NCI-H446 treated with DMSO at 0.1 percent for 48 hours (cell line): Measurements from ENCODE around the gene BGN.

Source experiments
- DNase-seq: peaks from one replicate; lab custom pipeline; 2025; lab: John Stamatoyannopoulos, UW

The BGN gene

DNA sequence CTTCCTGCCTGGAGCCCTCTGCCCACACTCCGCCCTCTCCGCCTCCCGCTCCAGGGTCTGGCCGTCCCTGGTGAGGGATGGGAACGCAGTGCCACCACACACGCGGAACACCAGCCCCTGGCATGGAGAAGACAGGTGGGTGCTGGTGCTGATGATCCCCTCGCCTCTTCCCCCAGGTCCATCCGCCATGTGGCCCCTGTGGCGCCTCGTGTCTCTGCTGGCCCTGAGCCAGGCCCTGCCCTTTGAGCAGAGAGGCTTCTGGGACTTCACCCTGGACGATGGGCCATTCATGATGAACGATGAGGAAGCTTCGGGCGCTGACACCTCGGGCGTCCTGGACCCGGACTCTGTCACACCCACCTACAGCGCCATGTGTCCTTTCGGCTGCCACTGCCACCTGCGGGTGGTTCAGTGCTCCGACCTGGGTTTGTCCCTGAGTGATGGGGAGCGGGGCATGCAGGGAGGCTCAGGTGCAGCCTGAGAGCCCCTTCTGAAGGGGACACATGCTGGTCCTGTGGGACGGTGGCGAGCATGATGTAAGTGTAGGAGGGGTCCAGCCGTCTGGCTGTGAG, 9.8 kb downstream of the BGN start:
- no peak for DNase-seq

DNA sequence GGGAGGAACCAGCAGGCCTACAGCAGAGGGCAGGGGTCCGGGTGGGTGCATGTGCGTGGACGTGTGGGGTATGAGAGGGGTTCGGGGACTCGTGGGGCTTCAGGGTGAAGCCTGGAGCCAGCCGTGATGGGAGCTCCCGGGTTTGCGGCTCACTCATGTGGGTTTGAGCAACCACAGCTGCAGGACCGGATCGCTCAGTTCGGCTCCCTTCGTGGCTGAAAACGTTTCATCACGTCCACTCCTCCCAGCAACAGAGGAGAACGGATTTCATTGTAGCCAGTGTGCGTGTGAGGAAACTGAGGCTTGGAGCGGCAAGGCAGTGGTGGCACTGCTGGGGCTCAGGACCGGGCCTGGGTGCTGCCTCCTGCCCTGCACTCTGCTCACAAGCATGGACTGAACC, 10.6 kb downstream of the BGN start:
- no peak for DNase-seq

- DNase-seq = peak; percentile 57
Measured at GRCh38 chrX:153507484-153508178, 12.9 kb downstream of the BGN start.

DNA sequence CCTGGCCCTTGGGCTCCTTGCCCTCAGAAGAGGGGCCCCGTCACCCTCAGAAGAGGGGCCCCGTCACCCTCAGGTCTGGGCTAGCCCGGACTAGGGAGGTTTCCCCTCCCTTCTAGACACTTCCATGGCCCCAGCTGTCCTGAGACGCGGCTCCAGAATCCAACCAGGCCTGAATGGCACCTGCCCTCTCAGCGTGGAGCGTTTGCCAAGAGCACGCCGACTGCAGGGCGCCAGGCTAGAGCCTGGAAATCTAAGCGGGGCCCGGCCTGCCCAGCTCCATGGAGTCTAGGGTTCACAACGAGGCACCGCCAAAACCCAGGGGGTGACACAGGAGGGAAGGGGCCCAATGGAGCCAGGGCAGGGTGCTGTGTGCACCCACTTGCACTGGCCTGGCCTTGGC, 14.8 kb downstream of the BGN start:
- DNase-seq = no peak

DNA sequence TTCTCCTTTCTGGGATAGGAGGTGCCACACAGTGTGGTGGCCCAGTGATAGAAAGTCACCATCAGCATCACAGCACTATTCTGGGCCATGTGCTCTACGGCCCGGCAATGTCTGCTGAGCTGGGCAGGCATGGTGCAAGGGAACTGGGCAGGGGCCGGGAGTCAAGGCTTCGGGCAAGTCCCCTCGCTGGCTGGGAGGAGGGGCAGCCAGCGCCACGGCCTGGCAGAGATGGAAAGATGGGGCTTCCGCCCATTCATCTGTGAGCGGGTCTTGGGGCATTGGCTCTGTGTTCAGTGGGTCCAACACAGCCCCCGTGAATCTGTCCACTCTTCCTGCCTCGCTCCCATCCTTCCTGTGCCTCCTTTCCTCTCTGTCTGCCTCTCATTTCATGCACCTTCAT, 15.6 kb downstream of the BGN start:
- no peak for DNase-seq

DNA sequence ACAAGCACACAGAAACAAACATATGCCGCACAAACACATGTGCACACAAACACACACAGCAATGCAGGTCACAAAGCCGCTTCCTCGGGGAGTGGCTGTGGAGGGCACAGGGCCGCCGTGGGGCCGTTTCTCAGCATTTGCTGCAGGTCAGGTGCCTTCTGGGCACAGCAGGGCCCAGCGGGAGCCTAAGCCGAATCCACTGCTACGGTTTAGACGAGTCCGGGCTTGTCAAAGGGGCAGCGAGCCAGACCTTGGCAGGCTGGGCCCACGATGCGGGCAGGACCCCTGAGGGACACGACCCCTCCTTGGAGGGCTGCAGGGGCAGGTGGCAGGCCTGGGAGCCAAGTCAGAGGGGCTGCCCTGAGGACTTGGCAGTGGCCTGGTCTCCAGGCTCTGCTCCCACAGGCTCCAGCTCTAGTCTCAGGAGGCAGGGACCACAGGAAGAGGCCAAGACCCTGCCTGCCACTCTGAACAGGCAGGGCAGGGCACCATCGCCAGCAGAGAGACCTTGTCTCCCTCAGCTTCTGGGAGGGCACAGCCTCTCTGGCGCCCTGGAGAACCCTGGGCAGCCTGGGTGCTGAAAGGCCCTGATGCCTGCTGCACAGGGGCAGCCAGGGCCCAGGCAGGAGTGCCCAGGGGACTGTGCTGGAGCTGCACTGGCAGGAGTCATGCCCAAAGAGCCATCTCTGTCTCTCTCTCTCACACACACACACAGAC, 17.2 kb downstream of the BGN start:
- DNase-seq = peak; percentile 43

DNA sequence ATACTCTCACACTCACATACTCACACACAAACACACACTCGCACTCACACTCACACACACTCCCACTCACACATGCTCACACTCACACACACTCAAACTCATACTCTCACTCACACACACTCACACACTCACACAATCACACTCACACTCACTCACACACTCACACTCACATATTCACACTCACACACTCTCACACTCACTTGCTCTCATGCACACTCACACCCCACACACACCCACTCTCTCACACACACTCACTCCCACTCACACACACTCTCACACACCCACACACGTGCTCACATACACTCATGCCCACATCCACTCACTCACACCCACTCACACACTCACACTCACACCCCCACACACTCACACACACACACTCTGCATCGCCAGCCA, 17.7 kb downstream of the BGN start:
- DNase-seq = no peak

DNA sequence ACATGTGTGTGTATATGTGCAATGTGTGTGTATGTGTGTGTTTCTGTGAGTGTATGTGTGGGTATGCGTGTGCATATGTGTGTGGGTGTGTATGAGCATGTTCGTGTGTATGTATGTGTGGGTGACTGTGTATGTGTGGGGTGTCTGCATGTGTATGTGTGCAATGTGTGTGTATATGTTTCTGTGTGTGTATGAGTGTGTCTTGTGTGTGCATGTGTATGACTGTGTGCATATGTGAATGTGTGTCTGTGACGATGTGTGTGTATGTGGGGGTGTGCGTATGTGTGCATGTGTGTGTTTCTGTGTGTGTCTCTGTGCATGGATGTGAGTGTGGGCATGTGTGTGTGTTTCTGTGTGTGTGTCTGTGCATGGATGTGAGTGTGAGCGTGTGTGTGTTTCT, 18.5 kb downstream of the BGN start:
- DNase-seq = no peak

GRCh38 chrX:153514259-153514658, 19.5 kb downstream of the BGN start:
- DNase-seq = no peak

GRCh38 chrX:153515435-153515834, 20.7 kb downstream of the BGN start:
- no peak for DNase-seq

- no peak for DNase-seq
Measured at GRCh38 chrX:153516073-153516472, 21.3 kb downstream of the BGN start.

DNA sequence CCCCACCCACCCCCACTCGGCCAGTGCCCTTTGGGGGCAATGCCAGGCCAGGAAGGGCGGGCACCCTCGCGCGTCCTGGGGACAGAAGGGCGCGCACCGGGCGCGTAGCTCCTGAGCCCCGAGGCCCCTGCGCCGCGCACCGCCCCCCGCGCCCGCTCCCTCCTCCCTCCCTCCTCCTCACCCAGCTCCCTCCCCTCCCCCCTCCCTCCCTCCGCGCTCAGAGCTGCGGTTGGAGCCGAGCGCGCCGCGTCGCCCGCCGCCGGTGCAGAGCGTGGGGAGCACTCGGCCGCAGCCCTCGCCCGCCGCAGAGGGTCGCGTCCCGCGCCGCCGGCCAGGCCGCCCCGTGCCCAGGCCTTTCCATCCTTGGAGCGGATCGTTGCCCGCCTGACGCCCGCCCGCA, 22.6 kb downstream of the BGN start, which contains the start of gene ATP2B3:
Gene ATP2B3, plus strand, starts transcription at position 220 of the 400 bp plus-strand sequence. CDS start 18,606 bp downstream, outside the sequence.
- DNase-seq = no peak

- DNase-seq = no peak
Measured at GRCh38 chrX:153517946-153518834, 23.4 kb downstream of the BGN start.

DNA sequence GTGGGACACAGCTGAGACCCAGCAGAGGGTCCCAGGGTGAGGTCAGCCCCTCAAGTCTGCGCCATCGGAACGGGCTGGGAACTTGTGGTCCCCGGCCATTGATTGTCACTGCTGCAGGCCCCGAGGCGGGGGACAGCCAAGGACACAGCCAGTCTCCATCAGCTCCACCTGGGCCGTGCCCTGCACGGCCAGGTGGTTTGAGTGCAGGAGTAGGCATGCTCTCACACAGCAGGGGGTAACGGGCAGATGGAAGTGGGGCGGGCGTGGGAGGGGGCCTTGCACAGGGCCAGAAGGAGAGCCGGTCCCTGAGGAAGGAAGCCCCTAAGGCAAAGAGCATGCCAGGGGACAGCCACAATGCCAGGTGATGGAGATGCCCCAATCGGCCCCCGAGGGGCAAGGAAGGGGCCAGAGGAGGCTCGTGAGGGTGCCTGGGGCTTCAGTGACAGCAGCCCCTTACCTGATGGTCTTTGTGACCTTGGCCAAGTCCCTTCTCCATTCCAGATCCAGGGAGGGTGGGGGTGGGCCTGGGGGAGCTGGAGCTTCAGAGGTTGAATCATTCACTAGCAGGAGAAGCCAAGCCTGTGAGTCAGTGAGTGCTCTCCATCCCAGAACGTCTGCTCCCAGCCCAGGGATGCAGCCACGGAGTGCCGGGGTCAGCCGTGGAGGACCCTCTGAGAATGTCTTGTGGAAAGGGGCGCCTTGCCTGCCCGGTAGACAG, 24.9 kb downstream of the BGN start:
- no peak for DNase-seq

DNA sequence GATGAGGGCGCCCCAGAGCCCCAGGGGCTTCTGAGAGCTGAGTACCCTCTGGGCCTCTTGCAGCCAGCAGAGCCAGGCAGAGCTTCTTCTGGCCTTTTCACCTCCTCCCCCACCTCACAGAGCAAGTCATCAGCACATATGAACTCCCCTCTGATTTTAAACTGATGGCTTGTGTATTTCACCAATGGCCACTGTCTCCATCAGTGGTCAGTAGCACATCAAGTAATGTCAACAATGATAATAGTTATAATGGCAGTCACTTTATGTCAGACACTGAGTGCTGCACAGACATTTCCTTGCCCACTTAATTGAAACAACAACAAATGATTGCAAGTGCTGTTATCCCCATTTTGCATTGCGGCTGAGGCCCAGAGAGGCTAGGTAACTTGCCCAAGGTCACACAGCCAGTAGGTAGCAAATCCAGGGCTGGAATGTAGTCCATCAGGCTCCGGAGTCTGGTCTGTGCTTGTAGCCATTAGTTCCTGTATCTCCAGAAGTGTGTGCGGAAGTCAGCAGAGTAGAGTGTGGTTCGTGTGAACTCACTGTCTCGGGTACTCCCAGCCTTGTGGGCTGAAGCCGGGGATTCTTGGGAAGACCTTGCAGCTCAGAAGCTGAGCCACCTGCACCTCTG, 25.6 kb downstream of the BGN start:
- DNase-seq = no peak

DNA sequence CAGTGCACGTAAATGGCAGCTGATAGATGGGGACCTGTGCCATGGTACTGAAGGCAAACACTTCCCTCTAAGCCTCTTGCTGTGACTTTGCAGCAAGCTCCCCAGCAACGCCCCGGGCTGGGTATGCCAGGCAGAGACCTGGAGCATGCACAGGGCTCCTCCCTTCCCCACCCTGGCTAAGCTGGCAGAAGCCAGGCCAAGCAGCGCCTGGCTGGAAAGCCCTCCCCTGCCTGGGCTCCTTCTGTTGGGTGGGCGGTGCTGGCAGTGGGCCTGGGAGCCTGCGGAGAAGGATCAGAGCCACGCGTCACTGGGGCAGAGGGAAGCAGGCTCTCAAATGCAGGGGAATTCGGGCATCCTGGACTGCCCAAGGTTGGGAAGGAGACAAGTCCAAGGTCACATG, 26.3 kb downstream of the BGN start:
- peak; percentile 82 for DNase-seq

GRCh38 chrX:153522259-153522658, 27.5 kb downstream of the BGN start:
- DNase-seq = no peak

DNA sequence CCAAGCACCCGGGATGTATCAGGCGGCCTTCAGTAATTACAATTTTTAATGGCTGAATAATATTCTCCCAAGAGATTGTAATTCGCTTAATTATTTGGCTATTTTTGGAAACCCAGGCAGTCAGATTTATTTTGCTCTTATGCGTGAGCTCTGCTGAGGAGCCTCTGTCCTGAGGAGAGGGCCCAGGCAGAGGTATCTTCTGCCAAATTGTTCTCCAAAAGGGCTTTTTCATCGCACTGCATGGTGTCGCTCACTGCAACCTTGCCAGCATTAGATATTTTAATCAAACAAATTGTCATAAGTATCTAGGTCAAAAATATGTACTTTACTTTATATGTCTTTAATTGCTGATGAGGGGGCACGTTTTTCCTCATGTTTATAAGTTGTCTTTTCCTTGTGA, 28.5 kb downstream of the BGN start:
- peak; percentile 22 for DNase-seq

- no peak for DNase-seq
Measured at GRCh38 chrX:153524234-153524633, 29.5 kb downstream of the BGN start.

DNA sequence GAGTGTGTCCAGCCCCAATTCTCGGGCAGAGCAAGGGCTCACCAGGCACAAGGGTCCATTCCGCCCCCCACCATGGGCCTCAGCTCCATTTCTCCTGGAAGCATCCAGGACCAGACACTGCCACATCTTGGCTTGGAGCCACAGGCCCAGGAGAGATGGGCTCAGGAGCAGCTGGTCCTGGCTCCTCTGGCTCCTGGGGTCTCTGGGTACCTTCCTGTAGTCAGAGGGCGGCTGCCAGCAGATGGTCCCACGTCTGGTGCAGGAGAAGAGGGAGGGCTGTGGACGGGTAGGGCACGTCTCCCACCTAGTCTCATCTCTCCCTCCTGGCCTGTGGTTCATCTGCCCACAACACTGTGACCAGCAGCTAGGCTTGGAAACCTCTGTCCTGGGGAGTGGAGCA, 30.7 kb downstream of the BGN start:
- no peak for DNase-seq

- DNase-seq = no peak
Measured at GRCh38 chrX:153526042-153526441, 31.3 kb downstream of the BGN start.
